IPS DF 19.7 (cell line): ENCODE data around the gene SSTR4.

ENCODE experiments used
- DNase-seq: peaks from one replicate; pipeline ENCODE4 v3.0.0-alpha.2; 2013; ENCODE audit warnings: low read depth, low spot score

Gene SSTR4

GRCh38 chr20:23065266-23066201, 30.4 kb downstream of the SSTR4 start:
- DNase-seq, result no peak

DNA sequence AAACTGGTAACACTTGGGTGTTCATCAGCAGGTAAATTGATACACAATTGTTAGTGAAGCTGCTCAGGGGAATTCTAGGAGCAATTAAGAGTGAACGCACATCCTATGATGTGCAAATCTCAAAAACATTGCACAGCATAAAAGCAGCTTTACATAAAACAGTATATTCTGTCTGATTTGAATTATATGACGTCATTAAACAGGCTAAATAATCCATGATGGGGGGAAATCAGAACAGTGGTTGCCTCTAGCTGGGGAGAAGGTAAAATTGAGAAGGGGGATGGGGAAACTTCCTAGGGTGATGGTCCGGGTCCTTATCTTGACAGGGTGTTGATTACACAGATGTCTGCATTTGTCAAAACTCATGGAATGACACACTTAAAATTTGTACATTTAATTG, 31.7 kb downstream of the SSTR4 start:
- no peak for DNase-seq

GRCh38 chr20:23068283-23068682, 33.2 kb downstream of the SSTR4 start:
- no peak for DNase-seq

DNA sequence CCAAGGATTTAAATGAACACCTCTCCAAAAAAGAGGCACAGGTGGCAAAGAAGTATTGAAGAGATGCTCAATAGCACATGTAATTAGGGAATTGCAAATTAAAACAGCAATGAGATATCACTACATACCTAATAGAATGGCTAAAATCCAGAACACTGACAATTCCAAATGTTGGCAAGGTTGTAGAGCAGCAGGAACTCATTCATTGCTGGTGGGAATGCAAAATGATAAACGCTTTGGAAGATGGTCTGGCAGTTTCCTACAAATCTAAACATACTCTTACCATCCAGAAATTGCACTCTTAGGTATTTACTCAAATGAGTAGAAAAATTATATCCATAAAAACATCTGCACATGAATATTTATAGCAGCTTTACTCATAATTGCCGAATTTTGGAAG, 34.0 kb downstream of the SSTR4 start:
- DNase-seq, result no peak

- no peak for DNase-seq
Observed at GRCh38 chr20:23071398-23071797, 36.3 kb downstream of the SSTR4 start.

GRCh38 chr20:23071996-23072395, 36.9 kb downstream of the SSTR4 start:
- DNase-seq, result no peak

- DNase-seq, result no peak
Observed at GRCh38 chr20:23072892-23073586, 37.9 kb downstream of the SSTR4 start.

DNA sequence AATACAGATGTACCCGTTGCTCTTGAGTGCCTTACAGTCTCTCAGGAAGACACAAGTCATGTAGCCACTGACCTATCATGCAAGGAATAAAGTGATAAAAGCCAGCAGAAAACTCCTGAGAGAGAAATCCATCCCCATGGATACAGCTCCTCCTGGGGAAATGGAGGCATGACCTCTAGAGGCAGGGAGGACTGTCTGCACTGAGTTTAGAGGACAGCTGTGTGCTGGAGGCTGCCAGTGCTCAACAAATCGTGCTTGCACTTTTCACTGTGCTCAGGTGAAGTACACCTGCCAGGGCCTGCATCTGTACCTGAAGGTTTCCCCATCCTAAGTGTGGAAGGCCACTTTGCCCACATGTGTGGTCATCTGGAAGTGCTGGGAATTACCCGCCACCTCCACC, 38.9 kb downstream of the SSTR4 start:
- no peak for DNase-seq

DNA sequence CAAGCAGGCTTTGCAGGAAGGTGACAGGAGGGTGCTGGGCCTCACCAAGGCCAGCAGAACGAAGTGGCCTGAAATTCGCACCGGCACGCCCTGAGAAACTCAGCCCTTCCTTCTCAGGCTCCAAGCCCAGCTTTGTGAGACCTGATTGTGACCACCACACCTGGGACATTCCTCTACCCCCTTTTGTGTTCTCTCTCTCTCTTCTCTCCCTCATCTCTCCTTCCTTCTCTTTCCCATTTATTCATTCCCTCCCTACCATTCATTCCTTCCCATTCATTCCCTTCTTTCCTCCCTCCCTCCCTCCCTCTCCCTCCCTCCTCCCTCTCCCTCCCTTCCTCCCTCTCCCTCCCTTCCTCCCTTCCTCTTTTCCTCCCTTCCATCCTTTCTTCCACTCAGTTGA, 42.2 kb downstream of the SSTR4 start:
- DNase-seq, result no peak

GRCh38 chr20:23078351-23079015, 43.4 kb downstream of the SSTR4 start:
- DNase-seq, result no peak

- no peak for DNase-seq
Observed at GRCh38 chr20:23079016-23079351, 43.9 kb downstream of the SSTR4 start.

DNA sequence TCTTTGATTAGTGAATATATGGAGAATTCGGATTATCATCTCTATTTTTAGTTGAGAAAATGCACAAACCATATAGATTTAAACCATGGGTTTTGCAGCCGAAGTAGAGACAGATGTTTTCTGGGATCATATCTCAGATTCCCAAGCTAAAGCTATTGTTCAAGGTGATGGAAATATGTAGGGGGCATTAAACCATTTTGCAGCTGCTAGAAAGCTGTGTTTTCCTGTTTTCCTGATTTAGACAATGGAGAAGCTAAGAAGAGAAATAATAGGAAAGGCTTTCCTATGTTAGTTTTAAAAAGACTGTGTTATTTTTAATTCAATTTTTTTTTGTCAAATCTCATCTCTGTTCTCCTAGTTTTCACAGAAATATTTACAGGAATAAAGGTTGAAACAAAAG, 44.8 kb downstream of the SSTR4 start:
- no peak for DNase-seq

DNA sequence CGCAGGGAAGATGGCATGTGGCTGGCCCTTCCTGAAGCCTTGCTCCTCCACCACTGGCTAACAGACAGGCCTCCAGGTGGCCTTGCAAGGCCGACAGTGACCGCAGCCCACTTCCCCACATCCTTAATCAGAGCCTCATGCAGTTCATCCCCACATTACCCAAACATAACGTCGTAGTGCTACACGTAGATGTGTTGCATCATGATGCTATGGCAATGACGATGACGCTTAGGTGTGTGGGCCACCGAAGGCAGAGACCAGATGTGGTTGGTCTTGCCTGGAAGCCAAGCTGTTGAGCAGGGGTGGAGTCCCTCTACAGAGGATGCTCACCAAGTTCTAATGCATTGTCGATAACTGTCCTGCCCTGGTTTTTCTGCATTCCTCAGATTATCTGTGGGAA, 45.4 kb downstream of the SSTR4 start:
- DNase-seq, result no peak

DNA sequence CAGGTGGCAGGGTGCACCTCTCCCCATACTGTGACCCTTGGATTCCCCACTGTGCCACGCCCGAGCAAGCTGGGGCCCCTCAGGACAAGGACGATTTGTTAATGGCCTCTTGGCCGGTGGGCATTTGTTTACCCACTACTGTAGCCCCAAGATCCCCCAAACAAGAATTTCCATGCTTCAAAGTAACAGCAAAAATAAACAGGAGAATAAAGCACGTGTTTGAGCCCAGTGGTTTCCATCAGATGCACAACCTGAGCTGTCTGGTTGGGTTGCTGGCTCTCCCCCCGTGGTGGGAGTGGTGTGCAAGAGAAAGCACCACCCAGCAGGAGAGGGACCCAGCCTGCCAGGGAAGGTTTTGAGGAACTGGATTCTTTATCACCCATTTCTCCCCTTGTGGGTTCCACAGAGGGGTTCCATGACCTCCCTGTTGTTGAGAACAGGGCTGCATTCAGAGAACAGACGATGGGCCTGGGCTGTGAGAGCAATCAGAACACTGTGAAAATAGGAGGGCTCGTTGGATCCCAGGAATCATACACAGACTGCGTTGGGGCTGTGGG, 46.2 kb downstream of the SSTR4 start:
- no peak for DNase-seq

GRCh38 chr20:23082846-23083552, 47.9 kb downstream of the SSTR4 start:
- no peak for DNase-seq

GRCh38 chr20:23083553-23084220, 48.6 kb downstream of the SSTR4 start:
- no peak for DNase-seq

- DNase-seq, result no peak
Observed at GRCh38 chr20:23084282-23084844, 49.3 kb downstream of the SSTR4 start.

- no peak for DNase-seq
Observed at GRCh38 chr20:23084845-23085365, 49.8 kb downstream of the SSTR4 start.

DNA sequence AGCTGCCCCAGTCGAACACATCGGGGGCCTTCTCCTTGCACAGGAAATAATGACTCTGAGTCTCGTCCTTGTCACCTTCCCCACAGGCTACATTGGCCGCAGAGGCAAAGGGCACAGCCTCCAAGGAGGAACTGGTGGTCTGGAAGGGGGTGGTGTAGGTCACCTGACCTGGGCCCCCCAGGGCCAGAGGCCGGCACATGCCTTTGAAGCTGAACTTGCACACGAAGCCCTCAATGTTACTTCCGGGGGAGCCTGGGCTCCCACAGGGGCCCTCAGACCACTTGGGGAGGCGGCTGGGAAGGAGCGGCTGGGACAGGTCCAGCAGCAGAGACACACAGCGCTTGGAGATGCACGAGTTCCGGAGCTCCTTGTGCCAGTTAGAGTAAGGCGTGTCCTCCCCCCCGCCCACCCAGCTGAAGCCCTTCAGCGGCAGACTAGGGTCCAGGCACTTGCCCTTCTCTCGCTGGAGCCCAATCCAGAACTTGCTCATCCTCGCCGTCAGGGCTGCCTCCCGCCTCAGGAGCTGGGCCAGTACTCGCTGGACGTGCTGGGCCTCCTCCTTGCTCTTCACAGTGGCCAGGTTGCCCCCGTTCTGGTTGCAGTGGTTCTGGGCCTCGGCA, 50.4 kb downstream of the SSTR4 start:
- no peak for DNase-seq

DNA sequence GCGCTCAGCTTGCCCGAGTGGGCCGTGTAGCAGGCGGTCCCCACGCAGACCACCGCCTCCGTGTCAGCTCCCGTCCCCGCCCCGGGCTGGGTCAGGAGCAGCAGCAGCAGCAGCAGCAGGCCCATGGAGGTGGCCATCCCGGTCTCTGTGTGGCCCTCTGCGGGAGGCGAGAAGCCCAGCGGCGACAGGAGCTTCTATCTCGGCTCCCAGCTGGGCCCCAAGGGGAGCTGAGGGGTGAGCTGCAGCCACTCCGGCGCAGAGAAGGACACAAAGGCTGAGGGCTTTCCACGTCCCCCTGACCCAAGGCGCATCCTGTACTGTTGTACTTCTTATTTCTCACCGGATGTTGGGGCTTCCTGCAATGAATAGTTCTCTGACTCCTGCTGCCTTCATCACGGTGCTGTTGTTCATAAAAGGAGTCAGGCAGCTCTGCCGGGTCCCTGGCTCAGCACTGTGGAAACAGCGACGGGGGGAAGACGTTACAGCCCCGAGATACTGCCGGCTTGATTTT, 51.0 kb downstream of the SSTR4 start, which contains the start of gene CD93:
Gene CD93 (minus strand): TSS at position 269 of the 511 bp plus-strand sequence. CDS start 132 bp downstream, at position 137.
- DNase-seq, result no peak
